Nephron (organoid): ENCODE results near the gene AOPEP.

Source experiments
- H3K27ac Mint-ChIP-seq, 3 experiments: 2 replicates each; pipeline ENCODE4 v1.8.0; 2020; ENCODE audit warnings: mixed read lengths in 3 of 3, mild to moderate bottlenecking in 2 of 3, moderate library complexity in 1 of 3
- H3K27me3 Mint-ChIP-seq: 2 replicates; pipeline ENCODE4 v1.8.0; 2021; ENCODE audit warnings: low read depth, mild to moderate bottlenecking, moderate library complexity, mixed read lengths
- H3K36me3 Mint-ChIP-seq: 2 replicates; pipeline ENCODE4 v1.8.0; 2020; ENCODE audit warnings: low read depth, mixed read lengths
- H3K4me1 Mint-ChIP-seq: 2 replicates; pipeline ENCODE4 v1.8.0; 2020; ENCODE audit warnings: mixed read lengths
- H3K4me3 Mint-ChIP-seq, 3 experiments: 2 replicates each; pipeline ENCODE4 v1.8.0; 2020; ENCODE audit warnings: mild to moderate bottlenecking in 3 of 3, mixed read lengths in 3 of 3, moderate library complexity in 2 of 3
- H3K9me3 Mint-ChIP-seq: 2 replicates; pipeline ENCODE4 v1.8.0; 2020; ENCODE audit warnings: mixed read lengths
- CTCF ChIP-seq, 3 experiments: fragments of 200-600 bp; sonication (generic); IDR thresholded peaks; one replicate each; pipeline ENCODE4 v1.5.0; 2021; ENCODE audit warnings: antibody characterized with exemption in 3 of 3; ENCODE audit not compliant: unreplicated experiment in 3 of 3

Gene AOPEP

GRCh38 chr9:95078939-95079338 is 352.4 kb downstream of the AOPEP start:
- Mint-ChIP-seq H3K4me1 (peaks cover 60% of the 10 kb centered on the region), H3K4me3 (no peak overlapping the region), H3K9me3 (no peaks in the 10 kb centered on the region), H3K27ac (peak overlapping the region; percentile 29 to 89 (median 82)), H3K36me3 (peaks cover 56% of the 10 kb centered on the region), H3K27me3 (no peaks in the 10 kb centered on the region)
- TF ChIP-seq CTCF (IDR thresholded peaks at IDR 0.05; ENCODE audit: unreplicated experiment in 3 of 3): no peak

GRCh38 chr9:95079461-95079860 is 353.0 kb downstream of the AOPEP start:
- no peaks in the 10 kb centered on the region for H3K9me3 Mint-ChIP-seq
- H3K27ac Mint-ChIP-seq: peak overlapping the region; percentile 28 to 89 (median 82)
- TF ChIP-seq CTCF (IDR thresholded peaks at IDR 0.05; ENCODE audit: unreplicated experiment in 3 of 3): no peak
- H3K4me1 Mint-ChIP-seq: peaks cover 60% of the 10 kb centered on the region
- no peak overlapping the region for H3K4me3 Mint-ChIP-seq
- H3K27me3 Mint-ChIP-seq: no peaks in the 10 kb centered on the region
- peaks cover 57% of the 10 kb centered on the region for H3K36me3 Mint-ChIP-seq

GRCh38 chr9:95080961-95081647 is 354.6 kb downstream of the AOPEP start:
- peaks cover 59% of the 10 kb centered on the region for H3K4me1 Mint-ChIP-seq
- no peaks in the 10 kb centered on the region for H3K27me3 Mint-ChIP-seq

GRCh38 chr9:95081998-95082397 is 355.5 kb downstream of the AOPEP start:
- no peak for TF ChIP-seq CTCF (IDR thresholded peaks at IDR 0.05; ENCODE audit: unreplicated experiment in 3 of 3)
- Mint-ChIP-seq H3K27ac (peak overlapping the region in 1 of 3 experiments; percentile 61), H3K27me3 (no peaks in the 10 kb centered on the region), H3K4me1 (peaks cover 56% of the 10 kb centered on the region), H3K36me3 (peaks cover 71% of the 10 kb centered on the region), H3K9me3 (no peaks in the 10 kb centered on the region), H3K4me3 (no peak overlapping the region)

More at GRCh38 chr9:95080961-95081647, 354.6 kb downstream of the AOPEP start:
- Mint-ChIP-seq H3K9me3 (no peaks in the 10 kb centered on the region), H3K36me3 (peaks cover 64% of the 10 kb centered on the region), H3K4me3 (no peak overlapping the region), H3K27ac (peak overlapping the region in 2 of 3 experiments; percentile 32 to 61)
- no peak for TF ChIP-seq CTCF (IDR thresholded peaks at IDR 0.05; ENCODE audit: unreplicated experiment in 3 of 3)

GRCh38 chr9:95082401-95083084 is 356.0 kb downstream of the AOPEP start:
- Mint-ChIP-seq H3K36me3 (peaks cover 71% of the 10 kb centered on the region), H3K4me3 (no peak overlapping the region), H3K27ac (peak overlapping the region in 1 of 3 experiments; percentile 61), H3K27me3 (no peaks in the 10 kb centered on the region), H3K4me1 (peaks cover 53% of the 10 kb centered on the region), H3K9me3 (no peaks in the 10 kb centered on the region)
- no peak for TF ChIP-seq CTCF (IDR thresholded peaks at IDR 0.05; ENCODE audit: unreplicated experiment in 3 of 3)
